Measurements from ENCODE around the gene SGSM1.

GRCh38 chr22:24893341-24894070, 87.5 kb downstream of the SGSM1 start:
- no peak for TF ChIP-seq POLR2A (IDR thresholded peaks at IDR 0.05)
- no peak for TF ChIP-seq CTCF (IDR thresholded peaks at IDR 0.05)
